PFSK-1 (cell line): ENCODE data around the gene MCM5.

Source experiments
- POLR2AphosphoS5 ChIP-seq: IDR thresholded peaks from 2 replicates; pipeline ENCODE4 v1.6.1; 2012; ENCODE audit warnings: low read depth, mild to moderate bottlenecking, control low read depth, low read length, moderate library complexity
- TAF1 ChIP-seq: IDR thresholded peaks from 2 replicates; pipeline ENCODE4 v1.6.1; 2012; ENCODE audit warnings: low read length, control low read depth, borderline replicate concordance; ENCODE audit not compliant: insufficient read depth
- TF ChIP-seq, protein P1 (sequence below), 2 experiments: IDR thresholded peaks; 2 replicates each; pipeline versions ENCODE4 v1.6.1 to v1.8.0; 2011 to 2012; ENCODE audit warnings: low read depth in 2 of 2, low read length in 2 of 2, control low read depth in 1 of 2, inconsistent platforms in 1 of 2, mild to moderate bottlenecking in 1 of 2, moderate library complexity in 1 of 2; ENCODE audit not compliant: insufficient read depth in 1 of 2

DNA sequence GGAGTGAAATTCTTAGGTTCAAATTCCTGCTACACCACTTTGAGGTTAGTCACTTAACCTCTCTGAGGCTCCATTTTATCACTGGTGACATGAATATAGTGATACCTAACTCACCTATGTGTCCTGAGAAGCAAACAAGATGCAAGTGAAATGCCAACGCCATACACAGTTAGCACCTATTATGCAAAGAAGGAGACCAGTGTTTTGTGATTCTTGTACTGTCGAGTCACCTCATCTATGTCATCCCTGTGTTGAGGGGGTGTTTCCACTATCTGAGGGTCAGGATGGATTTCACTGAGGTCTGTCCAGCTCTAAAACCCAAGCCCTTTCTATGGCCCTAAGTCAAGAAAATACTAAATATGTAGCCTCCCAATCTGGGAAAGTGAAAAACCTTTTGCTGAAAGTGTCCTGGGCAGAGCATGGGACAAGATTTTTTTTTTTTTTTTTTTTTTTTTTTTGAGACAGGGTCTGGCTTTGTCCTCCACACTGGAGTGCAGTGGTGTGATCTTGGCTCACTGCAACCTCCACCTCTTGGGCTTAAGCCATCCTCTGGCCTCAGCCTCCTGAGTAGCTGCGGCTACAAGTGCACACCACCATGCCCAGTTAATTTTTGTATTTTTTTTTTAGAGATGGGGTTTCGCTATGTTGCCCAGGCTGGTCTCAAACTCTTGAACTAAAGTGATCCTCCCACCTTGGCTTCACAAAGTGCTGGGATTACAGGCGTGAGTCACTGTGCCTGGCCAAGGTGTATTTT, 5.0 kb upstream of the MCM5 start:
- TF ChIP-seq POLR2AphosphoS5 (no peak), TAF1 (no peak)
- TF ChIP-seq, protein P1, sequence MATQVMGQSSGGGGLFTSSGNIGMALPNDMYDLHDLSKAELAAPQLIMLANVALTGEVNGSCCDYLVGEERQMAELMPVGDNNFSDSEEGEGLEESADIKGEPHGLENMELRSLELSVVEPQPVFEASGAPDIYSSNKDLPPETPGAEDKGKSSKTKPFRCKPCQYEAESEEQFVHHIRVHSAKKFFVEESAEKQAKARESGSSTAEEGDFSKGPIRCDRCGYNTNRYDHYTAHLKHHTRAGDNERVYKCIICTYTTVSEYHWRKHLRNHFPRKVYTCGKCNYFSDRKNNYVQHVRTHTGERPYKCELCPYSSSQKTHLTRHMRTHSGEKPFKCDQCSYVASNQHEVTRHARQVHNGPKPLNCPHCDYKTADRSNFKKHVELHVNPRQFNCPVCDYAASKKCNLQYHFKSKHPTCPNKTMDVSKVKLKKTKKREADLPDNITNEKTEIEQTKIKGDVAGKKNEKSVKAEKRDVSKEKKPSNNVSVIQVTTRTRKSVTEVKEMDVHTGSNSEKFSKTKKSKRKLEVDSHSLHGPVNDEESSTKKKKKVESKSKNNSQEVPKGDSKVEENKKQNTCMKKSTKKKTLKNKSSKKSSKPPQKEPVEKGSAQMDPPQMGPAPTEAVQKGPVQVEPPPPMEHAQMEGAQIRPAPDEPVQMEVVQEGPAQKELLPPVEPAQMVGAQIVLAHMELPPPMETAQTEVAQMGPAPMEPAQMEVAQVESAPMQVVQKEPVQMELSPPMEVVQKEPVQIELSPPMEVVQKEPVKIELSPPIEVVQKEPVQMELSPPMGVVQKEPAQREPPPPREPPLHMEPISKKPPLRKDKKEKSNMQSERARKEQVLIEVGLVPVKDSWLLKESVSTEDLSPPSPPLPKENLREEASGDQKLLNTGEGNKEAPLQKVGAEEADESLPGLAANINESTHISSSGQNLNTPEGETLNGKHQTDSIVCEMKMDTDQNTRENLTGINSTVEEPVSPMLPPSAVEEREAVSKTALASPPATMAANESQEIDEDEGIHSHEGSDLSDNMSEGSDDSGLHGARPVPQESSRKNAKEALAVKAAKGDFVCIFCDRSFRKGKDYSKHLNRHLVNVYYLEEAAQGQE (IDR thresholded peaks at IDR 0.05; ENCODE audit: insufficient read depth in 1 of 2, low read depth in 2 of 2, low read length in 2 of 2): no peak
